A549 (cell line): ENCODE measurements around the gene IL17D.
"Not testable (repeated sequence)": the region's sequence is repeated elsewhere in the genome, so short reads cannot be mapped to it uniquely, and the experiment has no call there.

Experiments used
- CHD4 ChIP-seq: fragments of 200-600 bp; sonication (generic); IDR thresholded peaks from 2 replicates; pipeline ENCODE4 v1.6.1; 2016; ENCODE audit warnings: antibody characterized with exemption, mild to moderate bottlenecking, borderline replicate concordance
- CTCF ChIP-seq: fragments of >200 bp; sonication (Bioruptor Twin); formaldehyde crosslinking; IDR thresholded peaks from 3 replicates; pipeline ENCODE4 v1.5.1; 2016
- POLR2A ChIP-seq: IDR thresholded peaks from 2 replicates; pipeline ENCODE4 v1.6.1; 2012; ENCODE audit warnings: mild to moderate bottlenecking, low read length
- USF2 ChIP-seq: fragments of 450-650 bp; IDR thresholded peaks from 2 replicates; pipeline ENCODE4 v1.6.1; 2014; ENCODE audit warnings: antibody characterized with exemption

- not testable (repeated sequence) for TF ChIP-seq USF2, CHD4, CTCF, POLR2A
These were observed 40.4 kb downstream of the IL17D start for GRCh38 chr13:20743830-20744404.
